Measurements from ENCODE around the gene COL23A1.

Gene COL23A1

GRCh38 chr5:178441486-178442270 lies 148.5 kb downstream of the COL23A1 start:
- no peak overlapping the region for H3K4me3 ChIP-seq (replicated peaks; ENCODE audit: low read depth, low read length)
- no peak for DNase-seq (ENCODE audit: extremely low read depth, low read depth)
- no peak for TF ChIP-seq CTCF (IDR thresholded peaks at IDR 0.05; ENCODE audit: low read depth, low read length, missing control alignments)

GRCh38 chr5:178440181-178440580 lies 150.0 kb downstream of the COL23A1 start:
- no peak overlapping the region for H3K4me3 ChIP-seq (replicated peaks; ENCODE audit: low read depth, low read length)
- no peak for TF ChIP-seq CTCF (IDR thresholded peaks at IDR 0.05; ENCODE audit: low read depth, low read length, missing control alignments)
- no peak for DNase-seq (ENCODE audit: extremely low read depth, low read depth)

- no peak for TF ChIP-seq CTCF (IDR thresholded peaks at IDR 0.05; ENCODE audit: low read depth, low read length, missing control alignments)
- no peak for DNase-seq (ENCODE audit: extremely low read depth, low read depth)
- no peak overlapping the region for H3K4me3 ChIP-seq (replicated peaks; ENCODE audit: low read depth, low read length)
Measured at GRCh38 chr5:178439493-178440180, 150.6 kb downstream of the COL23A1 start.

GRCh38 chr5:178438796-178439195 lies 151.4 kb downstream of the COL23A1 start:
- no peak for TF ChIP-seq CTCF (IDR thresholded peaks at IDR 0.05; ENCODE audit: low read depth, low read length, missing control alignments)
- no peak overlapping the region for H3K4me3 ChIP-seq (replicated peaks; ENCODE audit: low read depth, low read length)
- DNase-seq (ENCODE audit: extremely low read depth, low read depth), result no peak

- no peak for TF ChIP-seq CTCF (IDR thresholded peaks at IDR 0.05; ENCODE audit: low read depth, low read length, missing control alignments)
- no peak overlapping the region for H3K4me3 ChIP-seq (replicated peaks; ENCODE audit: low read depth, low read length)
- no peak for DNase-seq (ENCODE audit: extremely low read depth, low read depth)
Measured at GRCh38 chr5:178437386-178438075, 152.7 kb downstream of the COL23A1 start.

GRCh38 chr5:178436326-178436940 lies 153.8 kb downstream of the COL23A1 start:
- no peak overlapping the region for H3K4me3 ChIP-seq (replicated peaks; ENCODE audit: low read depth, low read length)
- no peak for TF ChIP-seq CTCF (IDR thresholded peaks at IDR 0.05; ENCODE audit: low read depth, low read length, missing control alignments)
- DNase-seq (ENCODE audit: extremely low read depth, low read depth), result no peak
